Measurements from ENCODE around the gene SAXO1. TPM values are rescaled to one million over a fixed set of nuclear protein-coding genes. Genes with fewer than 3 reads are reported as not detected.

The SAXO1 gene
- total RNA-seq, 5 donors from 2014 or later (not counting 1 experiment from before 2014, with no cell fraction given), result 0.19 to 0.79 (median 0.41) TPM; not detected in 1

GRCh38 chr9:18985996-18986395 lies 47.0 kb downstream of the SAXO1 start:
- peaks cover 0 to 4% (median 0%) of the 10 kb centered on the region in 3 donors for H3K9me3 Mint-ChIP-seq

DNA sequence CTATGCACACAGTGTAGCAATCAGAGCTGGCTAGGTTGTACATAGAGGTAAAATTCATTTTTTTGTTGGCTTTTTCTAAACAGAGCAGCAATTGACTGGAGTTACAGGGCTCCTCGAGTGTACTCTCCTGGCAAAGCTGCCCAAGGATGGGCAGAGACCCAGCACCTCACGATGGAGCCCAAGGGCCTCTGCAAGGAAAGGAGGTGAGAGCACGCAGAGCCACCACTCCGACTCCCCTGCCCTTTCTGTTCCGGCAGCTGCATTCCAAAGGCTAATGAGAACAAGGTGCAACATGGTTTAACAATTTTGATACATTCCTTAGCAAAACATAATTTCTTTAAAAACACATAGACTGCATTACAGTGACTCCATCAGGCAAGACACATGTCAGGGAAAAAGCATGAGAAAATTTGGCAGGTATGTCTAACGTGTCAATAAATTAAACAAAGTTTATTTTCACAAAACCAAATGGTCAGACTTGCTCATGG lies 47.5 kb downstream of the SAXO1 start:
- no peaks in the 10 kb centered on the region for H3K9me3 ChIP-seq
- no peaks in the 10 kb centered on the region for H3K36me3 ChIP-seq (ENCODE audit: control insufficient read depth in 2 of 2, extremely low read depth in 1 of 2, insufficient read depth in 1 of 2, low read length in 1 of 2)
- ChIA-PET CTCF (no interaction called here), POLR2A (no interaction called here)
- peaks cover 0 to 15% of the 10 kb centered on the region in 2 experiments for H3K4me1 ChIP-seq (ENCODE audit: control insufficient read depth in 1 of 2, extremely low read depth in 1 of 2, insufficient read depth in 2 of 2, low read length in 2 of 2)
- peaks cover 3 to 9% (median 4%) of the 10 kb centered on the region in 3 donors for H3K4me1 Mint-ChIP-seq
- peaks cover 0 to 6% of the 10 kb centered on the region in 2 experiments for H3K27me3 ChIP-seq (replicated peaks in 1 of 2; ENCODE audit: control insufficient read depth in 2 of 2, extremely low read depth in 1 of 2, insufficient read depth in 2 of 2, low read length in 1 of 2)
- H3K4me3 Mint-ChIP-seq, result no peak overlapping the region
- no peak overlapping the region for H3K4me3 ChIP-seq (ENCODE audit: control insufficient read depth in 1 of 2, extremely low read depth in 1 of 2, low read length in 1 of 2)
- H3K27me3 Mint-ChIP-seq, result no peaks in the 10 kb centered on the region
- no peak for DNase-seq
- peaks cover 0 to 4% (median 0%) of the 10 kb centered on the region in 3 donors for H3K9me3 Mint-ChIP-seq
- H3K27ac ChIP-seq (ENCODE audit: low read length), result no peak overlapping the region
- H3K36me3 Mint-ChIP-seq, result no peaks in the 10 kb centered on the region
- WGBS (ENCODE audit: insufficient coverage), result 83% methylated on average over 6 of the region's 6 CpGs
- no peak for ATAC-seq (replicated peaks in 1 of 4)
- no peak overlapping the region for H3K27ac Mint-ChIP-seq

More at GRCh38 chr9:18985996-18986395, 47.0 kb downstream of the SAXO1 start:
- no peaks in the 10 kb centered on the region for H3K36me3 Mint-ChIP-seq
- Histone ChIP-seq H3K36me3 (ENCODE audit: control insufficient read depth in 2 of 2, extremely low read depth in 1 of 2, insufficient read depth in 1 of 2, low read length in 1 of 2) (no peaks in the 10 kb centered on the region), H3K4me3 (ENCODE audit: control insufficient read depth in 1 of 2, extremely low read depth in 1 of 2, low read length in 1 of 2) (no peak overlapping the region), H3K27ac (ENCODE audit: low read length) (no peak overlapping the region), H3K9me3 (no peaks in the 10 kb centered on the region), H3K27me3 (replicated peaks in 1 of 2; ENCODE audit: control insufficient read depth in 2 of 2, extremely low read depth in 1 of 2, insufficient read depth in 2 of 2, low read length in 1 of 2) (peaks cover 0 to 6% of the 10 kb centered on the region in 2 experiments), H3K4me1 (ENCODE audit: control insufficient read depth in 1 of 2, extremely low read depth in 1 of 2, insufficient read depth in 2 of 2, low read length in 2 of 2) (peaks cover 0 to 15% of the 10 kb centered on the region in 2 experiments)
- ChIA-PET CTCF (no interaction called here), POLR2A (no interaction called here)
- H3K4me1 Mint-ChIP-seq, result peaks cover 3 to 9% (median 4%) of the 10 kb centered on the region in 3 donors
- no peak overlapping the region for H3K27ac Mint-ChIP-seq
- DNase-seq, result no peak
- H3K4me3 Mint-ChIP-seq, result no peak overlapping the region
- no peaks in the 10 kb centered on the region for H3K27me3 Mint-ChIP-seq
- no peak for ATAC-seq (replicated peaks in 1 of 4)

DNA sequence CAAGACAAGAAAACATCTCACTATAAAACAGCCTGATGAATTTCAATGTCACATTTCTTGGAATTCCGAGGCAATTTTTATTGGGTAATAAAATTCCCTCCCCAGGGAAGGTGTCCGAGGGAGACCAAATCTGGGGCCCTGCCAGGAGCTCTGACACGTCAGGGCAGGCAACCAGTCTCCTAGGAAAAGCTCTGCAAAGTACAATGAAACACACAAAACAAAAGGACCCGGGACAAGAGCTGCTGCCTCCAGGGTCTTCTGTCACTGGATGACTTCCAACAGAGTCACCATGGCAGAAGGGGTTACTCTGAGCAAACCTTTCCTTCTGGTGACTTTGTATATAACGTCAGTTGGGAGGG lies 50.8 kb downstream of the SAXO1 start:
- peaks cover 3 to 9% (median 4%) of the 10 kb centered on the region in 3 donors for H3K4me1 Mint-ChIP-seq
- peaks cover 0 to 8% of the 10 kb centered on the region in 2 experiments for H3K27me3 ChIP-seq (replicated peaks in 1 of 2; ENCODE audit: control insufficient read depth in 2 of 2, extremely low read depth in 1 of 2, insufficient read depth in 2 of 2, low read length in 1 of 2)
- ATAC-seq (replicated peaks in 1 of 4) (no peak), DNase-seq (no peak)
- no peaks in the 10 kb centered on the region for H3K9me3 ChIP-seq
- no peak overlapping the region for H3K27ac Mint-ChIP-seq
- no peak overlapping the region for H3K27ac ChIP-seq (ENCODE audit: low read length)
- H3K4me1 ChIP-seq (ENCODE audit: control insufficient read depth in 1 of 2, extremely low read depth in 1 of 2, insufficient read depth in 2 of 2, low read length in 2 of 2), result peaks cover 0 to 15% of the 10 kb centered on the region in 2 experiments
- H3K9me3 Mint-ChIP-seq, result peaks cover 0 to 4% (median 0%) of the 10 kb centered on the region in 3 donors
- H3K36me3 ChIP-seq (ENCODE audit: control insufficient read depth in 2 of 2, extremely low read depth in 1 of 2, insufficient read depth in 1 of 2, low read length in 1 of 2), result no peaks in the 10 kb centered on the region
- H3K4me3 ChIP-seq (ENCODE audit: control insufficient read depth in 1 of 2, extremely low read depth in 1 of 2, low read length in 1 of 2), result no peak overlapping the region
- 73% methylated on average over 3 of the region's 5 CpGs for WGBS (ENCODE audit: insufficient coverage)
- CTCF ChIA-PET, result no interaction called here
- H3K27me3 Mint-ChIP-seq, result no peaks in the 10 kb centered on the region
- no peaks in the 10 kb centered on the region for H3K36me3 Mint-ChIP-seq
- H3K4me3 Mint-ChIP-seq, result no peak overlapping the region
- POLR2A ChIA-PET, result no interaction called here

- 75% methylated on average over 4 of the region's 4 CpGs for WGBS (ENCODE audit: insufficient coverage)
- Histone ChIP-seq H3K4me3 (ENCODE audit: control insufficient read depth in 1 of 2, extremely low read depth in 1 of 2, low read length in 1 of 2) (no peak overlapping the region), H3K36me3 (ENCODE audit: control insufficient read depth in 2 of 2, extremely low read depth in 1 of 2, insufficient read depth in 1 of 2, low read length in 1 of 2) (no peaks in the 10 kb centered on the region), H3K27ac (ENCODE audit: low read length) (no peak overlapping the region), H3K4me1 (ENCODE audit: control insufficient read depth in 1 of 2, extremely low read depth in 1 of 2, insufficient read depth in 2 of 2, low read length in 2 of 2) (peaks cover 0 to 15% of the 10 kb centered on the region in 2 experiments), H3K9me3 (no peaks in the 10 kb centered on the region), H3K27me3 (replicated peaks in 1 of 2; ENCODE audit: control insufficient read depth in 2 of 2, extremely low read depth in 1 of 2, insufficient read depth in 2 of 2, low read length in 1 of 2) (peaks cover 0 to 8% of the 10 kb centered on the region in 2 experiments)
- Mint-ChIP-seq H3K4me3 (no peak overlapping the region), H3K27ac (no peak overlapping the region), H3K36me3 (no peaks in the 10 kb centered on the region), H3K4me1 (peaks cover 4 to 9% (median 5%) of the 10 kb centered on the region in 3 donors), H3K9me3 (peaks cover 0 to 4% (median 0%) of the 10 kb centered on the region in 3 donors), H3K27me3 (no peaks in the 10 kb centered on the region)
- ChIA-PET POLR2A (no interaction called here), CTCF (no interaction called here)
- DNase-seq, result no peak
- no peak for ATAC-seq (replicated peaks in 1 of 4)
These were observed 51.3 kb downstream of the SAXO1 start for GRCh38 chr9:18981476-18982261.

- Mint-ChIP-seq H3K27me3 (peaks cover 0 to 4% of the 10 kb centered on the region in 2 donors), H3K4me3 (no peak overlapping the region), H3K9me3 (peaks cover 0 to 4% (median 0%) of the 10 kb centered on the region in 3 donors), H3K36me3 (no peaks in the 10 kb centered on the region), H3K4me1 (peaks cover 7 to 15% (median 13%) of the 10 kb centered on the region in 3 donors), H3K27ac (no peak overlapping the region)
- DNase-seq, result no peak
- ATAC-seq (replicated peaks in 1 of 4), result no peak
- CTCF ChIA-PET, result no interaction called here
- POLR2A ChIA-PET, result no interaction called here
- H3K4me3 ChIP-seq (ENCODE audit: control insufficient read depth in 1 of 2, extremely low read depth in 1 of 2, low read length in 1 of 2), result no peak overlapping the region
- no peaks in the 10 kb centered on the region for H3K36me3 ChIP-seq (ENCODE audit: control insufficient read depth in 2 of 2, extremely low read depth in 1 of 2, insufficient read depth in 1 of 2, low read length in 1 of 2)
- H3K4me1 ChIP-seq (ENCODE audit: control insufficient read depth in 1 of 2, extremely low read depth in 1 of 2, insufficient read depth in 2 of 2, low read length in 2 of 2), result peaks cover 0 to 12% of the 10 kb centered on the region in 2 experiments
- H3K9me3 ChIP-seq, result no peaks in the 10 kb centered on the region
- 0% methylated on average over 1 of the region's 1 CpG for WGBS (ENCODE audit: insufficient coverage)
- peaks cover 0 to 8% of the 10 kb centered on the region in 2 experiments for H3K27me3 ChIP-seq (replicated peaks in 1 of 2; ENCODE audit: control insufficient read depth in 2 of 2, extremely low read depth in 1 of 2, insufficient read depth in 2 of 2, low read length in 1 of 2)
- H3K27ac ChIP-seq (ENCODE audit: low read length), result no peak overlapping the region
These were observed 52.8 kb downstream of the SAXO1 start for GRCh38 chr9:18980189-18980588.

DNA sequence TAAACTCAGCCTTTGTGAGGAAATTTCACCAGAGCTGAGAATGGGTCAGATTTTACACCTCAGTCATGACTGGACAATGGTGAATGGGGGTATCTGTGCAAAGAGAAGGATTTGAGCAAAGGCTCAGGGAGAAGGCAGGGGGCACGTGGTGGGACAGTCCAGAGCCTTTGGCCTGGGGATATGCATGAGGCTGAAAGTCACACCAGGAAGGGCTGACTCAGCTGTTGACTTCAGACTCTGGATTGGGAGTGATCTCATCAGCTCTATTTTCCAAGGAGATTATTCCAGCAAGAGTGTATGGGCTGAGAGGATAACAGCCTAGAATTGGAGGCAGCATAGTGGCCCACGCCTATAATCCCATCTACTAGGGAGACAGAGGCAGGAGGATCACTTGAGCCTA lies 53.6 kb downstream of the SAXO1 start:
- peaks cover 0 to 4% of the 10 kb centered on the region in 2 donors for H3K27me3 Mint-ChIP-seq
- H3K36me3 ChIP-seq (ENCODE audit: control insufficient read depth in 2 of 2, extremely low read depth in 1 of 2, insufficient read depth in 1 of 2, low read length in 1 of 2), result no peaks in the 10 kb centered on the region
- no peak overlapping the region for H3K4me3 ChIP-seq (ENCODE audit: control insufficient read depth in 1 of 2, extremely low read depth in 1 of 2, low read length in 1 of 2)
- H3K4me1 Mint-ChIP-seq, result peaks cover 4 to 12% (median 9%) of the 10 kb centered on the region in 3 donors
- no peak overlapping the region for H3K27ac Mint-ChIP-seq
- 25% methylated on average over 1 of the region's 2 CpGs for WGBS (ENCODE audit: insufficient coverage)
- ATAC-seq (replicated peaks in 1 of 4) (no peak), DNase-seq (no peak)
- peaks cover 0 to 4% of the 10 kb centered on the region in 2 experiments for H3K4me1 ChIP-seq (ENCODE audit: control insufficient read depth in 1 of 2, extremely low read depth in 1 of 2, insufficient read depth in 2 of 2, low read length in 2 of 2)
- H3K9me3 Mint-ChIP-seq, result peaks cover 0 to 4% (median 0%) of the 10 kb centered on the region in 3 donors
- H3K9me3 ChIP-seq, result no peaks in the 10 kb centered on the region
- H3K27me3 ChIP-seq (replicated peaks in 1 of 2; ENCODE audit: control insufficient read depth in 2 of 2, extremely low read depth in 1 of 2, insufficient read depth in 2 of 2, low read length in 1 of 2), result peaks cover 0 to 8% of the 10 kb centered on the region in 2 experiments
- H3K4me3 Mint-ChIP-seq, result no peak overlapping the region
- no peaks in the 10 kb centered on the region for H3K36me3 Mint-ChIP-seq
- no peak overlapping the region for H3K27ac ChIP-seq (ENCODE audit: low read length)
- ChIA-PET POLR2A (no interaction called here), CTCF (no interaction called here)
